ENCODE results near the gene COL23A1.
"Not testable (repeated sequence)": the region's sequence is repeated elsewhere in the genome, so short reads cannot be mapped to it uniquely, and the experiment has no call there.

COL23A1 gene

DNA sequence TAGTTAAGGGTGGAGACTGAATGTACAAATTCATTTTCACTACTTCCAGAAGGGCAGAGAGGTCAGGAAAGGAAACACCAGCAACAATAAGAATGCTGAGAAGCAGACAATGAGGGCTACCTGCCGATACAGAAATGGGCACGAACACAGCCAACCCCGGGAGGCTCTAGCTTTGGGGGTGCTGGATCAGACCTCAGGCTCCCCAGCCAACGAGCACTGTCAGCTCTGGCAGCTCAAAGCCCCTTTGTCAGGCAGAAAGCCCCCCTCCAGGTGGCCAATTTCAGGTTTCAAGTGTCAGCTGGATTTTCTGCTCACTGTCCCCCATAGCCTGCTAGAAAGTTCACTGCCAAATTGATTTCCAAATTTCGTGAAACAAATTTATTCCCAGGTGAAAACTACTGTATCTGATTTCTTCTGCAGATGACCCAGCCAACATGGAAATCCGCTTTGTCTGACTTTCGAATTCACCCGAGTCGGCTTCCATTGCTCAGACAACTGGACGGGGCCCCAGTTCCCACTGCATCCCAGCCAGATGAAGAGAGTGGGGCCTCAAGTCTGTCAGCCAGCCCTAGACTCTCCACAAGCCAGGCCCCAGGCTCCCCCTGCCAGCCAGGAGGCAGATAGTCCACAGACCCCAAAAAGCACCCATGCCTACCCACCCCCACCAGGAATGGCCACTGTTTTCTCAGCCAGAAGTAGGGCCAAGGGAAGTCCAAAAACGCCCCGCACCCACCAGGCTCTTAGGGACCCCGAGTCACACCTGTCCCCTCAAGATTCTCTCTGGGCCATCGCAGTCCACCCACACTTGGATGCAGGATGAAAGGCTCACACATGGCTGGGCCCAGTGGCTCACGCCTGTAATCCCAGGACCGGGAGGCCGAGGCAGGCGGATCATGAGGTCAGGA is 261.1 kb downstream of the COL23A1 start:
- DNase-seq (ENCODE audit: low read depth in 2 of 2, low spot score in 1 of 2) = no peak

DNA sequence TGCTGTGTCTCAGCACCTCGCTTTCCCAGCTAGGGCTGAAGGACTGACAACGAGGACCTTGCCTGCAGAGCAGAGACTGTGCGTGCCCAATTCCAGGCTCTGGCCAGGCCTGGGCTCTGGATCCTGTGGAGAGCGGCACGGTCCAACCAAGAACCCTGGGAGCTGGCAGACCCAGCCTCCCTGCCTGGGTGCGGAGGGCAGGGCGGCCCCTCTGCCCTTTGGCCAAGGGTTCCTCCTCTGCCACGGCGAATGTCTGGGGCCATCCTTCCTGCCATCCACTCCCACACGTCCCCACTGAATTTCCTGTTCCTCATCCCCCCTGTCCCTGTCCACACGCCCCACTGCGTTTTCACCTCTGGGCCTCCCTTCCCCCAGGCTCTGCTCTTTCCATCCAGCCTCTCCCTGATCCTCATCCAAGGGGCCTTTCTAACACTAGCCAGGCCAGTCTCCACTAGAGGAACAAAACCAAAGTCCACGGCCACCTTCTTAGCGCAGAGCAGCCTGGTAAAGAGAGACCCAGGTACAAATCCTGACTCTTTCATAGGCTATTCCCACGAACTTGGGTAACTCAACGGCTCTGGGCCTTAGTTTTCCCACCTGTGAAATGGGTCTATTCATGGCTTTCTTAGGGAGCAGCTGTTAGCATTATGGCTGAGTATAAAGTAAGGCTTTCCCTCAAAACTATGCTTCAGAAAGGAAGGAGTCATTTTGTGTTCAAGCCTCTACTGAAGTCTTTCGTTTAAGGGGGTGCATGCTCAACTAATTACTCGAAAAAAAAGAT is 262.1 kb downstream of the COL23A1 start:
- DNase-seq (ENCODE audit: low read depth in 2 of 2, low spot score in 1 of 2) = no peak

DNA sequence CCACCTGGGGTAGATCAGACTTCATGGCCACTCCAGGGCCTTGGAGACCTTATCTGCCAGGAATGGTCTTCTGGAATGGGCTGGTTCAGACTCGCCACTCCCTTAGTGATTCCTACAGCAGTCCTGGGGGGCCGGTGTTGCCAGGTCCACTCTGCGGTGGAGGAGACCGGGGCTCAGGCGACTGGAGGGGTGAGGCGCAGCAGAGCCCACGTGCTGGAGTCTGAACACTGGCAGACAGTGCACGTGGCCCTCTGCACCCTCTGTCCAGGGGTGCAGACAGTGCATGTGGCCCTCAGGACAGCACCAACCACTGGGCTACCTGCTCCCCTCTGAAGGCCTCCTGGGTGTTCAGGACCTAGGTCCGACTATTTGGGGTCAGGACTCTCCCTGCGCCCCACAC is 262.7 kb downstream of the COL23A1 start:
- DNase-seq (ENCODE audit: low read depth in 2 of 2, low spot score in 1 of 2) = no peak

DNA sequence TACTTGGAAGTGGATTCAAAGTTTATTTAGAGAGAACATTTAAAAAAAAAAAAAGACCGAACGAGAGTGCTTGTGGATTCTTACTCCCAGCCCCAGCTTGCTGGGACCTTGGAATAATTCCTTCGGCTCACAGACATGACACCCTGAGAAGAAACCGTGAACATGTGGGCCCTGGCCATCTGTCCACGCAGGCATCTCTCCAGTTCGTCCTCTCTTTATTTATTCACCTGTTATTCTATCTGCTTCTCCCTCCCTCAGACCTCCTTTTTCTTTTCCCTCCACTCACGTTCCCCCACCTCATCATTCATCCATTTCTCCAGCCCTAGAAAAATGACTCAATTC is 263.8 kb downstream of the COL23A1 start:
- DNase-seq (ENCODE audit: low read depth in 2 of 2, low spot score in 1 of 2) = no peak

DNA sequence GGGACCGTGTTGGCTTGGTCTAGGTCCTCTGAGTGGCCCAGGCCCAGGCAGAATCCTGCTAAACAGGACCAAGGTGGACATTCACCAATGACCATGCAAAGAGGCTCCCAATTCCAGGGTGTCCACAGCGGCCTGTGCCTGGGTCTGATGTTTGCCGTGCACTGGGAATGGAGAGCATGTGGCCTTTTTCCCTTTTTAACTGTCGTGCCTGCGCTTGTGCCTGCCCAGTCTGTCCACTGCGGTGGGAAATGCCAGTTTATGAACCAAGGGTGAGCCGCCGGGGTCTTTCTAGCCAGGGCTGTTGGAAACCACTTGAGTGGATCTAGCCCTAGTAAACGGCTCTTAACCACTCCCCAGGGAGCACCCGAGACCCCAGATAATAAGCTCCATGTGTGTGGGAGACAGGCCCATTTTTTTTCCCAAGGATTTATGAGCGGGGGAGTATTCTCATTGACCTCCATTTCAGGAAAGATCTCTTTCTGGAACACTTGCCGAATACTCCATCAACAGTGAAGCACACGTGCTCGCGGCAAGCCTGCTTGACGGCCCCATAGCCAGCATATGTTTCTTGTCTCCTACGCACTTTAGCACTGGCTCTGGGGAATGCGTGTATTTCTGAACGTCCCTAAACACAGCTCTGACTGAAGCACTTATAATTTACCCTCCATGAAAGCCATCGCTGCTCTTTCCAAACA is 264.4 kb downstream of the COL23A1 start:
- no peak for DNase-seq (ENCODE audit: low read depth in 2 of 2, low spot score in 1 of 2)

DNA sequence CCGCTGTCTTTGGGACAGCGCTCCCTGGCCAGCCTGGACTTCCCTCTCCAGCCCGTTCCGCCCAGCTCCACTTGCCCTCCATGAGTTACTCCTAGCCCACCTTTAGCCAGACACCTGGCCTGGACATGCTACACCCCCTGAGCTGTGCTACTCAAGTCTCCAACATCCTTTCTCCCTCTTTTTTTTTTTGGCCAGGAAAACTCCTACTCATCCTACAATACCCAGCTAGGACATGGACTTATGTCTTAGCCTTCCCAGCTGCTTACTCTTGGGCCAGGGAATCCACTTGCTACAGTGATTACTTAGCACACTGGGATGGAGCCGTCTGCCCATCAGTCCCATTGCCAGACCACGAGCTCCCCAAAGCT is 264.9 kb downstream of the COL23A1 start:
- DNase-seq (ENCODE audit: low read depth in 2 of 2, low spot score in 1 of 2) = no peak

DNA sequence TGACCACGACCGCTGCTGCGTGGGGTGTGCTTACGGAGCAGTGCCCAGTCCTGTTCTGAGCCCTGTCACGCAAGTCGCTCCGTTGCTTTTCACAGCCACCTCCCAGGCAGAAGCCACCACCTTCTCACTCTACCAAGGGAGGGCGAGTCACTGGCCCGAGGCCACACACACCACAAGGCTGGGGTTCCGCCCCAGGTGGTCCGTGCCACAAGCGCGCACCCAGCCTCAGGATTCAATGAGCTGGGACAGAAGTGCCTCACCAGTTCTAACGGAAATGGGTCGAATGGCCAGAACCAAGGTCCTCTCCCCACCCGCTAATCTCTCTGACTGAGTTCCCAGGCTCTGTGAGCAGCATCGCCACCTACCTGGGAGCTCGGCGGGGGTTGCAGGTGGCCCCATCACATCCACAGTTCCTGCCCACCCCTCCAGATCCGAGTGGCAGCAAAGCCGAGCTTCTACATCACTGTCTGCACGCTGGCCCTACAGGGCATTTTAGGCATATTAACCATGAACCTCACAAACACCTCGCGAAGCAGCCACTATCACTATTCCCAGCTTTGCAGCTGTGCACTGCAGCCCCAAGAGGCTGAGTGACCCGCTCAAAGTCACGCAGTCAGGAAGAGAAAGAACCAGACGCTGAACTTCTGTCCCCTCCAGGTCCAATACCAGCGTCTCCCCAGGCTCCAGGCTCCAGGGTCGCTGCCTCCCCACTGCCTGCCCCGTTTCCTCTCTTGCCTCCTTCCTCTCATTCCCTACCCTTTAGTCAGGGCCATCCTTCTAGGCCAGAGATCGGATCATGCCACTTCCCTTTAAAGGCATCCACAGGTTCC is 265.5 kb downstream of the COL23A1 start:
- DNase-seq (ENCODE audit: low read depth in 2 of 2, low spot score in 1 of 2) = no peak

DNA sequence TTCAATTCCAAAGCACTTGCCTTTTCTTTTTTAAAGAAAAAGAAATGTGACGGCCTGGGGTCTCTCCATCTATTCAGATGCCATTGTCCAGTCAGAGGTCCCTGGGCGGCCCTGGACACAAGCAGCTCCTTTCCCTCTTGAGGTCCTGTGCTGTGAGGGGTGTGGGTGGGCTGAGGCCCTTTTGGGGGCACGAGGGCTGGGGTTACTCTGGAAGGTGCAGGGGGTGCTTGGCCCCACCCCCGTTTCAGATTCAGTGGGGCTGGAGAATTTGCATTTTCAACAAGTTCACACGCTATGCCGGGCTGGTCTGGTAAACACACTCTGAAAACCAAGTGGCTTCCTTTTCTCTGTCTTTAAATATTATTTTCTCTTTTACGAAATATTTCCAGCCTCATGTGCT is 266.2 kb downstream of the COL23A1 start:
- no peak for DNase-seq (ENCODE audit: low read depth in 2 of 2, low spot score in 1 of 2)

DNA sequence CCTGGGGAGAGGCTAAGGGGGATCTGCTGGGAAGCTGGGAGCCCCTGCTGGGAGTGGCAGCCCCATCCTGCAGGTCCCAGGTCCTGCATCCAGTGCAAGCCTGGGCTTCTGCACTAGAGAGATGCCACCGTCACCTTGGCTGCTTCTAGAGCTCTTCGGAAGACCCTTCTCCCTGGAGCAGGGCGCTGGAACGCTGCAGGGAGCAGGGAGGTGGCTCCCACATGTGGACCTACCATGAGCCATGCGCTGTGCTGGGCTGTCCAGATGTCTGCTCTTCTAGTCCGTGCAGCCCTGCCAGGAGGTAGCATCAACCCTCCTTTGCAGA is 266.7 kb downstream of the COL23A1 start:
- DNase-seq (ENCODE audit: low read depth in 2 of 2, low spot score in 1 of 2) = no peak

DNA sequence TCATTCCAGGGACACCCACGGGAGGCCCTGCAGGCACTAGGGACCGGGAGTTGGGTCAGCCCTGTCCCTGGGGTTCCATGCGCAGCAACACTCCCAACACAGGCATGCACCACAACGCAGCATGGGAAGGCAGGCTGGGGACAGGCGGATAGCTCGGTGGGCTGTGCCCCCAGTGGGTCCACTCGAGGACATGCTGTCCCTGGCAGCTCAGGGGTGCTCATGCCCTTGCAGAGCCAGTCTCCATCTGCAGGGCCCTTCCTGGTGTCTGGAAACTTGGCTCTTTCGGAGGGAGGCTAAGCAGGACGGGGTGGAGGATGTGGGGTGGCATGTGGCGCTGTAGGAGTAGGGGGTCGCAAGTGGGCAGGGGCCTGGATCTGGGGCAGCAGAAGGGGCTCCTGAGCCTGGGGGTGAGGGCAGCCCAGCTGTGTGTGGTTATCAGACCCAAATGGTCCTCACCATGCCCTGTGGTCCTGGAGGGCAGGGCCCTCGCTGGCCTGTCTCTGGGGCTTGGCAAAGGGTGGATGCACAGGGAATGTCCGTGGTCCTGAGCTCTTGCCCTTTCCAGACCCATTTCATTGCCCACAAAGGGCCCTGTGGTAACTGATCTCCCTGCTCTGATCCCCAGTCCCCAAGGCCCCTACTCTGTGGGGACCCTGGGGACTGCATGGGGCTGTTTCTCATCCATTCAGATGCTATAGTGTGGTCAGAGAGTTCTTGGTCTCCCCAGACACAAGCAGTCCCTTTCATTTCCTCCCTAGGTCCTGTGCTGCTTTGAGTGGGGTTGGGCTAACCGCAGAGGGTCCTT is 267.3 kb downstream of the COL23A1 start:
- no peak for DNase-seq (ENCODE audit: low read depth in 2 of 2, low spot score in 1 of 2)

DNA sequence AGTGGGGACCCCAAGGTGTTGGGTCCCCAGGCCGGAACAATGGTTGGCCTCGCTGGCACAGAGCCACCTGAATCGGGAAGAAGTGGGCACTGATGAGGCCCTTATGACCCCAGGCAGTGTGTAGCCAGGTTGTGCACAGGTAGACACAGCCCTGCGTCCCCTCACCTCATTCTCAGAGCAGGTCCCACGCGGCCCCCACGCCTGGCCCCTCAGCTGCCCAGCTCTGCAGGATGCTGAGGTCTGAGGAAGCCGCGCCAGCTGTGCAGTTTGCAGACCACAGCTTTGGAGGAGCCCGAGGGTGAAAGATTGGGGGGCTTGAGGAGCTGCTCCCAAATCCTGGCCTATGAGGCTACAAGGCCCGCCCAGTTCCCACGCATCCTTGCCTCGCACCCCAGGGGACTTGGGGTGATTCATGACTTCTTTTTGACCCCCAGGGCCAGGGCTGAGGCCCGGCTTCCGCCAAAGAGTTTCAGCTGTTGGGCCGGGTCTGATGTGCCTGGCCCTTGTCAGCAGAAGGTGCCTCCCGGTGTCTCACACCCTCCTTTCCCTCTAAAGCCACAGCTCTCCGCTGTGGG is 269.8 kb downstream of the COL23A1 start:
- DNase-seq (ENCODE audit: low read depth in 2 of 2, low spot score in 1 of 2) = no peak

DNA sequence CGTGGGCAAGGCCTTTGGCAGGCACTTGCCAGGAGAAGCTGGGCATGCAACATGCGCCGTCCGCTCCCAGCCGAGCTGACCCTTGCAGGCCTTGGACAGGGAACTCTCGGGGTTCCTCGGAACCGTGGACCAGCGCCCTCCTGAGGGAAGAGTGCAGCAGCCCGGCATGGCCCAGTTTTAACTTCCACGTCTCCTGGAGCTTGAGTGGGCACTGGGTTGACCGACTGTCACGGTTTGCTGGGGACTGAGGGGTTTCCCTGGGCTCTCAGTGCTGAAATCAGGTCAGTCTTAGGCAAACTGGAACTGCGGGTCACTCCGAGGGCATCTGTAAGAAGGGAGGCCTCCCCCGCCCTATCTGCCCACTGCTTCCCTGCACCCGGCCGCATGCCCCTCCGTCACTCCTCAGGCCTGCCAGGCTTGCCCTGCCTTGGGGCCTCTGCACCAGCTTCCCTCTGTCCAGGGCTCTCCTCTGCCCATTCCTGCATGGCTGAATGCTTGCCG is 270.6 kb downstream of the COL23A1 start:
- DNase-seq (ENCODE audit: low read depth in 2 of 2, low spot score in 1 of 2) = no peak

DNA sequence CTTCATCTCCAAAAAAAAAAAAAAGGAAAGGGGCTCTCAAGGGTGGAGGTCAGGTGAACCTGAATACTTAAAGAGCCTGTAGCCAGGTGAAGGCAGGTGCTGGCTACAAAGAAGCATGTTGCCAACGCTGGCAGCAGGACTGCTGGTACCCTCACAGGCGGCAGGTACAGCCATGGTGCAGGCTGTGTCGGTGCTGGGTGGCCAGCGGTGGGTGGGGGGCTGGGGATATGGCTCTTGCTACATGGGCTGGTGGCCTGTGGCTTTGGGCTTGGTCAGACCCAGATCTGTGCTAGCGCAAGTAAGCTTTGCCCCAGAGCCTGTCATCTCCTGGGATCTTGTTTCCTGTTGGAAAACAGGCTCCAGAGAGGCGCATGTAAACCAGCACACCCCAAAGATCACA is 271.3 kb downstream of the COL23A1 start:
- no peak for DNase-seq (ENCODE audit: low read depth in 2 of 2, low spot score in 1 of 2)

DNA sequence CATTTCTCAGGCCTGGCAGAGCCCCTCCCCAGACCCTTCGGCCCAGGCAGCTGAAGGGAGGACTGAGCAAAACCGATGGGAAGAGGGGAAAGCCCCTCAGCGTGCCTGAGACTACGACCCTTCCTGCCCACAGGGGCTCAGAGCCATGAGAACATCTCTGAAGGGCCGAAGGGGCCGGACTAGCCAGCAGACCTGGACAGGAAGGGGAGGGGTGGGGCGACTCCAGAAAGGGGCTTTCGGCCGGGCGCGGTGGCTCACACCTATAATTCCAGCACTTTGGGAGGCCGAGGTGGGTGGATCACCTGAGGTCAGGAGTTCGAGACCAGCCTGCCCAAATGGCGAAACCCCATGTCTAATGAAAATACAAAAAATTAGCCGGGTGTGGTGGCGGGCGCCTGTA is 271.8 kb downstream of the COL23A1 start:
- no peak for DNase-seq (ENCODE audit: low read depth in 2 of 2, low spot score in 1 of 2)

DNA sequence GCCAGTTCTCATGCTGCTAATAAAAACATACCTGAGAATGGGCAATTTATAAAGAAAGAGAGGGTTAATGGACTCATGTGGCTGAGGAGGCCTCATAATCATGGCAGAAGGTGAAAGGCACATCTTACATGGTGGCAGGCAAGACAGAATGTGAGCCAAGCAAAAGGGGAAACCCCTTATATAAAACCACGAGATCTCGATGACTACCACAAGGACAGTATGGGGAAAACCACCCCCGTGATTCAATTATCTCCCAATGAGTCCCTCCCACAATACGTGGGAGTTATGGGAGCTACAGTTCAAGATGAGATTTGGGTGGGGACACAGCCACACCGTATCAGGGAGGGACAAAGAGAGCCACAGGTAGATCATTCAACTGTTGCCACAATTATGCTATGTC is 272.5 kb downstream of the COL23A1 start:
- DNase-seq (ENCODE audit: low read depth in 2 of 2, low spot score in 1 of 2) = not testable (repeated sequence)

DNA sequence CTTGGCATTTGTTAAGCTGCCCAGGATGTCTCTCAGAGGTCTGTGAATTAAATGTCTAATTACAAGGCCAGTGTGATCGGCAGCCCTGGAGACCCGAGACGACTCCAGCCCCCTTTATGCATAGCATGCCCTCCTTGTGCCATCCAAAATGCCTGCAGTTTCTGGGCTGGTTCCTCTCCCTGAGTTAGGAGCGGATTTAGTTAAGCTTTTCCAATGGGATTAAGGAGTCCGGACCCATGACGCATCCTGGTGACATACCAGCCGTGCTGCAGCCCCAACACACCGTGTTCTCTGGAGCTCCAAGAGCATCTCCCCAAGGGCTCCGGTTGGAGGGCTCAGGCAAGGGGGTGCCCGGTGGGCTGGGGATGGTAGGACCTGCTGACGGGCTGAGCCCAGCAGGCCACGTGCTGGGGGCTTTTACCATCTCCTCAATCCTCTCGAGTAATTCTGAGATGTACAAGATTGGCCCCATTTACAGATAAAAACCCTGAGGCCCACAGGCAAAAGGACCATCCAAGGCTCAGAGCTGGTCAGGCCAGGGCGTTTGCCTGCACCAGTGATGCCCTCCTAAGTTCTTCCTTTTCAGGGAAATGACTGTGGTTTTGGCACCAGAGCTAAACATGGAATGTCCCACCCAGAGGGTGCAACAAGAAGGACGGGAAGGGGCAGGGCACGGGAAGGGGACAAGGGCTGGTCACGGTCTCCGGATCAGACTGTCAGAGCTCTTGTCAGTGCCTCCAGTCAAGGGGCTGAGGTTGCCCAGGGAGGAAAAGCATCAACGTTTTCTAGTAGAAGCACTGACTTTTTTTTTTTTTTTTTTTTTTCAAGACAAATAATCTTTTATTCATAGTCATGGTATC is 275.0 kb downstream of the COL23A1 start:
- no peak for DNase-seq (ENCODE audit: low read depth in 2 of 2, low spot score in 1 of 2)

DNA sequence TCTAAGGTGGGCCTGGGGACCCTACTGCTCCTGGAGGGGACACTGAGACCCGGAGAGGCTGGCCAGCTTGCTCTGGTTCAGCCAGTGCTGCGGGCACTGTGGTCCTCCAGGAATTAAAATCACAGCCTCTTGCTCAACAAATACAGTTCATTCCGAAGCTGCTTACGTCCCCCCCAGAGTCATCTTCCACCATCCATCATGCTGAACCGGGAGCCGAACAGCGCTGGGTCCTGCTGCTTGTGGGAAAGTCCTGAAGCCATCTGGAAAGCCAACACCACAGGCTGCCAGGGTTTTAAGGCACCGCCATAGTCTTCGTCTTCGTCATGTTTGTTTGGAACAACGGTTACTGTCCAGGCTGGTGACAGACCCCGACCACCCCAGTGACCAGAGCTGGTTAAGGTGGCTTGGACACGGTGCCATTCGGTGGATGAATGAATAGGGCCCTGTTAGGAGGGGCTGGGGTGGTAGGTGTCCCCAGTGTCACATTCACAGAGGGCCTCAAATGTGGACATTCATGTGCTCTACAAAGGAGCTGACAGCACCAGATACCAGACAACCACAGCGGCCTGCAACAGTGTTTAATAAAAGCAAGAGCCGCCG is 276.0 kb downstream of the COL23A1 start:
- no peak for DNase-seq (ENCODE audit: low read depth in 2 of 2, low spot score in 1 of 2)

DNA sequence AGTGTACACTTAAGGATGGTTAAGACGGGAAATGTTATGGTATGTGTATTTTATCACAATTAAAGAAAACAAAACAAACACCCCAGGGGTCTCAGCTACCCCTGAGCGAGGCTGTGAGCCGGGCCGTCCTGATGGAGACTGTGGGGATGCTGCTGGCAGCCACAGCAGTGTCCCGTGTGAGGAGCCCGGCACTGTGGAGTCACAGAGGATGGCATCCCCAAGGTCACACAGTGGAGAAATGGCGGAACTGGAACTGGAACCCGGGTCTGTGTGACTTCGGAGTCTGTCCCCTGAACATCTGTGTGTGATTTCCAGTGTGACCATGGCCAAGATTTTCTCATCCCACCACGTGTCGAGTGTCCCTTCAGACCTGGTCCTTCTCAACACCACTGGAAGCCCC is 276.9 kb downstream of the COL23A1 start:
- no peak for DNase-seq (ENCODE audit: low read depth in 2 of 2, low spot score in 1 of 2)

DNA sequence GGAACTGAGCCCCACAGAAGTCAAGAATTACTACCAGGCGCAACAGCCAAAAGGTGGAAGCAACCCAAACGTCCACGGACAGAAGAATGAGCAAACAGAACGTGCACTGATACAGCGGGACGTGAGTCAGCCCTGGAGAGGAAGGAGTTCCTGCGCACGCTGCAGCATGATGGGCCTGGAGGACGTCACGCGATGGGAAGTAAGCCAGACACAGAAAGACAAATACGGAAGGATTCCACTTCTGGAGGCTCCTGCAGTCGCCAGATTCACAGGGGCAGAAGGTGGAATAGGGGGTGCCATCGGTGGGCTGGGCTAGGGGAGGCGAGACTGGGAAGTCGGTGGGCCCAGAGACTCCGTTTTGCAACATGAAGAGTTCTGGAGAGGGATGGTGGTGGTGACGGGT is 277.3 kb downstream of the COL23A1 start:
- no peak for DNase-seq (ENCODE audit: low read depth in 2 of 2, low spot score in 1 of 2)

Measured in stimulated activated CD8-positive, alpha-beta memory T cell treated with anti-CD3 and anti-CD28 coated beads, Interleukin-4, amount 100 ng/mL, for 4 hours (primary cell).